Measurements from ENCODE around the gene ETFA. TPM values are rescaled to one million over a fixed set of nuclear protein-coding genes. Genes with fewer than 3 reads are reported as not detected.
A peak's percentile ranks its signal among the peaks of the same experiment; 100 is the strongest.

Gene ETFA
- total and polyA plus RNA-seq, 9 of the 15 experiments (the other 6 are each of a cell fraction or from before 2014, with no cell fraction given), result 130 to 543 (median 232) TPM

- TF ChIP-seq SFPQ (IDR thresholded peaks at IDR 0.05; ENCODE audit: low read depth, low read length) (no peak), ZBTB9 (CRISPR knock-in tag; IDR thresholded peaks at IDR 0.05) (no peak), ID3 (CRISPR knock-in tag; IDR thresholded peaks at IDR 0.05) (no peak), ID3 (tag; IDR thresholded peaks at IDR 0.05) (no peak), ZEB2 (IDR thresholded peaks at IDR 0.05) (peak; percentile 6; the same call in 1 of the 2 replicates), GABPB2 (CRISPR knock-in tag; conservative IDR thresholded peaks at IDR 0.05) (no peak), GABPB1 (CRISPR knock-in tag; IDR thresholded peaks at IDR 0.05) (0 out of 2 replicates have a peak, but pooled peaks have one; percentile 29), SRSF9 (IDR thresholded peaks at IDR 0.05; ENCODE audit: borderline replicate concordance, low read depth, low read length) (no peak), ZNF124 (CRISPR knock-in tag; IDR thresholded peaks at IDR 0.05) (no peak), ZMIZ1 (IDR thresholded peaks at IDR 0.05; ENCODE audit: low read depth in 2 of 2, low read length in 2 of 2) (no peak), MTA1 (IDR thresholded peaks at IDR 0.05; ENCODE audit: borderline replicate concordance) (no peak), ZNF140 (CRISPR knock-in tag; IDR thresholded peaks at IDR 0.05) (no peak), ZBTB7A (IDR thresholded peaks at IDR 0.05; ENCODE audit: borderline replicate concordance, control insufficient read depth, low read depth, low read length) (peak; percentile 57; the same call in 1 of the 2 replicates), HEY1 (CRISPR knock-in tag; IDR thresholded peaks at IDR 0.05; ENCODE audit: borderline replicate concordance) (no peak), PPARD (CRISPR knock-in tag; IDR thresholded peaks at IDR 0.05) (no peak), CHD2 (IDR thresholded peaks at IDR 0.05; ENCODE audit: low read depth, low read length) (no peak), THRB (CRISPR knock-in tag; conservative IDR thresholded peaks at IDR 0.05) (no peak)
Measured at GRCh38 chr15:76336254-76337058, 25.2 kb upstream of the ETFA start, which contains the start of gene ISL2 (continued).
